GM20431 (cell line): Measurements from ENCODE around the gene RIMS1.

Experiments
- in situ Hi-C: fragments of 300-500 bp; cut with MseI, MboI; formaldehyde crosslinking; loops from one replicate; pipeline ENCODE4 v1.15.0; 2020; ENCODE audit warnings: low sequenced_read_pairs; ENCODE audit not compliant: unreplicated experiment

The RIMS1 gene

DNA sequence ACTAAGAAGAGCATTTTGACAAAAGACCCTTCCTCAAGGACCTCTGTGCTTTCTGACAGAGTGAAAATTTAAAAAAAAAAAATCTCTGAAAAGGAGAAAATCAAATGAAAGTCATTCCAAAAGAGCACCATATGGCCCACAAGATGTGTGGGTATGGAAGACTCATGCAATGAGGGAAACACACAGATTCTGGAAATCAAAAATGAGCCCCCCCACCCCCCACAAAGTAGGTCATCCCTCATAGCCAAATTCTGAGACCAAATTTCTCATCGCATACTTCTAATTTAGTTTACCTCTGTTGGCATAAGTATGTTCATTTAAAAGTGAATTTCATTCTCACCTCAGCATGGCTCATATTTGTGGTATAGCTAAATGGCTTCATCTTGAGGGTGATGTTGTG, 554.3 kb downstream of the RIMS1 start:
- in situ Hi-C loops = no loop called here

DNA sequence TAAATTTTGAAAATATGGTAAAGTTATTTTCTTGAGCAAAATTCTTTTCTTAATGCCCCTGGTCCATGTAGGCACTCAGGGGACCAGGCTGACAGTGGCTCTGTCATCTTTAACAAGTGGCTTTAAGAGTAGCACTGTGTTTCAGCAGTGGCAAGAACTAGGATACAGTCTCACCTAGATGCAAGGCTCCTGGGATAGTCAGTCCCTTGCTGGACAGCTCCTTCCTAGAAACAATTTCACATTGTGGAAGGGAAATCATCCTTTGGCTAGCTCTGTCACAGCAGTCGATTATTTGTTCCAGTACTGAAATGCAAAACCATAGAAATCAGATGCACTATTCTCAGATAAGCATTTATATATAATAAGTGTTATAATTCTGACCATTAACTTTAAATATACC, 560.1 kb downstream of the RIMS1 start:
- in situ Hi-C loops = no loop called here
